HepG2 (cell line): ENCODE measurements around the gene ZFPM1. TPM values are rescaled to one million over a fixed set of nuclear protein-coding genes. Genes with fewer than 3 reads are reported as not detected.

ENCODE experiments used
- AKNA ChIP-seq: sonication (generic); formaldehyde crosslinking; IDR thresholded peaks from 2 replicates; pipeline ENCODE4 v1.4.0; 2020; ENCODE audit warnings: missing genetic modification reagents, borderline replicate concordance
- BHLHE40 ChIP-seq: IDR thresholded peaks from 2 replicates; pipeline ENCODE4 v1.6.1; 2011; ENCODE audit warnings: low read length, improper control_type of control experiment
- CENPT ChIP-seq: sonication (generic); formaldehyde crosslinking; IDR thresholded peaks from 2 replicates; pipeline ENCODE4 v1.8.0; 2022; ENCODE audit warnings: low read depth, mild to moderate bottlenecking, moderate library complexity, missing genetic modification reagents
- EEA1 ChIP-seq: sonication (generic); formaldehyde crosslinking; IDR thresholded peaks from 2 replicates; pipeline ENCODE4 v1.5.1; 2020; ENCODE audit warnings: mild to moderate bottlenecking, missing genetic modification reagents, borderline replicate concordance
- ETV5 ChIP-seq: IDR thresholded peaks from 2 replicates; pipeline ENCODE4 v1.6.1; 2018; ENCODE audit warnings: missing biosample characterization, missing genetic modification reagents, inconsistent platforms, borderline replicate concordance
- HES4 ChIP-seq: sonication (generic); formaldehyde crosslinking; IDR thresholded peaks from 2 replicates; pipeline ENCODE4 v1.9.0; 2021; ENCODE audit warnings: mild to moderate bottlenecking, missing genetic modification reagents, borderline replicate concordance
- KDM6A ChIP-seq: IDR thresholded peaks from 2 replicates; pipeline ENCODE4 v1.6.1; 2016; ENCODE audit warnings: low read depth
- NR2C2 ChIP-seq: sonication (generic); formaldehyde crosslinking; IDR thresholded peaks from 2 replicates; pipeline ENCODE4 v1.4.0; 2020; ENCODE audit warnings: missing genetic modification reagents, mild to moderate bottlenecking, moderate library complexity, borderline replicate concordance
- POLR2AphosphoS5 ChIP-seq: IDR thresholded peaks from 2 replicates; pipeline ENCODE4 v1.6.1; 2012; ENCODE audit warnings: low read depth, low read length
- THAP9 ChIP-seq: sonication (generic); formaldehyde crosslinking; IDR thresholded peaks from 2 replicates; pipeline ENCODE4; 2020; ENCODE audit warnings: missing genetic modification reagents, mild to moderate bottlenecking, borderline replicate concordance
- ZNF407 ChIP-seq: sonication (generic); formaldehyde crosslinking; IDR thresholded peaks from one replicate; pipeline ENCODE4 v1.5.1; 2020; ENCODE audit warnings: mild to moderate bottlenecking, missing genetic modification reagents; ENCODE audit errors: not compliant biosample characterization
- ZNF781 ChIP-seq: sonication (generic); formaldehyde crosslinking; IDR thresholded peaks from 2 replicates; pipeline ENCODE4 v1.5.1; 2020; ENCODE audit warnings: borderline replicate concordance, mild to moderate bottlenecking, missing genetic modification reagents; ENCODE audit errors: not compliant biosample characterization
- ZNF883 ChIP-seq: sonication (generic); formaldehyde crosslinking; IDR thresholded peaks from 2 replicates; pipeline ENCODE4 v1.5.1; 2020; ENCODE audit warnings: mild to moderate bottlenecking, missing genetic modification reagents; ENCODE audit errors: not compliant biosample characterization
- polyA plus RNA-seq, 8 experiments: library from polyadenylated mRNA; depleted of rRNA in 3 of 8; stranded (reverse) in 7 of 8; unstranded in 1 of 8; fragments of >200 nt; fragmentation: Illumina TruSeq in 4 of 8; extraction: Trizol in 4 of 8; gene quantifications; 2 replicates each; pipeline versions ENCODE4 v1.2.1 to v1.2.3, GENCODE V29; 2011 to 2016; ENCODE audit warnings: low read depth in 4 of 8, missing spikeins in 1 of 8, mixed read lengths in 1 of 8; ENCODE audit not compliant: insufficient read depth in 1 of 8
- total RNA-seq, 5 experiments: library from RNA; depleted of rRNA; stranded (reverse); fragments of >200 nt; fragmentation: Illumina TruSeq; extraction: Trizol; gene quantifications; 2 replicates each; pipeline ENCODE4 v1.2.3, GENCODE V29; 2016; ENCODE audit warnings: low read depth in 1 of 5

ZFPM1 gene
- total and polyA plus RNA-seq, 2 of the 13 experiments (the other 11 are each of a cell fraction or from before 2014, with no cell fraction given) = 1.3 to 3.8 TPM

- TF ChIP-seq KDM6A (CRISPR knock-in tag) = no peak
- TF ChIP-seq ZNF883 (CRISPR knock-in tag) = no peak
- TF ChIP-seq ZNF407 (CRISPR knock-in tag) = no peak
- TF ChIP-seq HES4 (CRISPR knock-in tag) = no peak
- TF ChIP-seq ZNF781 = no peak
- TF ChIP-seq AKNA (CRISPR knock-in tag) = no peak
- no peak for TF ChIP-seq EEA1
- no peak for TF ChIP-seq BHLHE40
- no peak for TF ChIP-seq POLR2AphosphoS5
- peak; percentile 47; the same call in 1 of the 2 replicates for TF ChIP-seq THAP9 (CRISPR knock-in tag)
- TF ChIP-seq NR2C2 (CRISPR knock-in tag) = no peak
- TF ChIP-seq CENPT (CRISPR knock-in tag) = no peak
- peak; percentile 72; the same call in 1 of the 2 replicates for TF ChIP-seq ETV5 (CRISPR knock-in tag)
Measured at GRCh38 chr16:88550246-88550661, 97.2 kb downstream of the ZFPM1 start (continued).
